ENCODE measurements around the gene GADD45G.

The GADD45G gene

DNA sequence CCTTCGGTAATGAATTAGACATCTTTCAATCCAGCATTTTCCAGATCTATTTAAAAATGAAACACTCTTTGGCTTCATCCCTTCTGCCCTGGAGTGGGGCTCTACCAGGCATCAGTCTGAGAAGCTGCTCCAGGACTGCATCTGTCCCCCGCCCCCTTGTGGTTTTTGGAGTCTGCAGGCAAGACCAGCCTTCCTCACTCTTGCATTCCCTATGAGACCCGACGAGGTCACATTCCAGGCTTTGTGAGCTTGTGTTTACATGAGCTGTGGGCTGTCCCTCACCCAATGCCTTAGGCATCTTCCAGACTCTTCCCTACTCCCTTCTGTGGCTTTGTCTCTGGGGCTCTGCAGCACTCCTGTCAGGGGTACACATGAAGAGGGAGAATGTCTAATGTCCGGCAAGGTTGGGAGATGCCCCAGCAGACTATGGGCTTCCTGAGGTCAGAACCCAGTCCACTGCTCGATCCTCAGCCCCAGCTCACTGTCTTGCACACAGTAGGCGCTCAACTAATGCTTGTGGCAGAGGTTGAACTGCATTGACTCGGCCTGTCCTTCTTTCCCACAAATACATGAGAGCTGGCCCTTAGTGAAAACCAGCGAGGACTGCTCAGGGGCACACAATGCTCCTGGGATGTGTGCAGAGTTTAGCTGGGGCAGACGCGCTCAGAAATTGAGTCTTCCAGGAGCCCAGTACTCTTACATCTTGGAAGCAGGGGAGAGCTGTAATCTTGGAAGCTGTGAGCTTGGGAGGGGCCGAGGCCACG is 11.7 kb upstream of the GADD45G start:
- peak; percentile 45 for DNase-seq (ENCODE audit: low spot score)

GRCh38 chr9:89593727-89594427 is 10.9 kb upstream of the GADD45G start:
- DNase-seq (ENCODE audit: low spot score): peak; percentile 69

DNA sequence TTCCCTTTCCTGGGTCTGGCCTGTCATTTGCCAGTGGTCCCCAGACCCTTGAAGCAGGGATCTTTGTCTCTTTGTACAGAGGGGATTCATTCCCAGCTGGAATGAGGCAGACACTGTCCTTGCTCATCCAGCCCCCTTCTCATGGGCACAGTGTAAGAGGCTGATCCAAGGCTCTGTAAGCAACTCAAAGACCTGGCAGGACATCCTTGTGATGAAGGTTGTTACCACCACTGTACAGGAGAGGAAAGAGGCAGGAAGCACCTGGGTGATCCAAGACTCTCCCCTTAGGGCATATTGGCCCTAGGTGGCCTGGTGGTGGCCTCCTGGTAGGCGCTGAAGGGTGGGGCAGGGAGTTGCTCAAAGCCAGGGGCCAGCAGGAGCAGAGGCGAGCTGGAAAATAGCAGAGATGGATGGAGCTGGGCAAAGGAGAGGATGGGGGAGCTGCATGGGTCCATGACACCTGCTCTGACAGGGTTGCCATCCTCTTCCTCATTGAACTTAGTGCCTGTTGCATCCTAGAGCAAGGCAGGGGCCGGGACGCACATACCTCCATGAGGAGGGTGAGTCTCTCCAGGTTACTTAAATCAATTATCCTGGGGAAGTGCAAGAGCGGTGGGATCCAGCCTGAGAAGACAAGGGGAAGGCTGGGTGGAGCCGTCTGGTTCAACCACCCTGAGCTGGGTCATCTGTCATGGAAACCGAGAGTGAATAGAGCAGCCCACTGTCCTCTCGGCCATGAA is 9.8 kb upstream of the GADD45G start:
- DNase-seq (ENCODE audit: low spot score): no peak

- DNase-seq (ENCODE audit: low spot score): no peak
These were observed 9.2 kb upstream of the GADD45G start for GRCh38 chr9:89595646-89596045.

DNA sequence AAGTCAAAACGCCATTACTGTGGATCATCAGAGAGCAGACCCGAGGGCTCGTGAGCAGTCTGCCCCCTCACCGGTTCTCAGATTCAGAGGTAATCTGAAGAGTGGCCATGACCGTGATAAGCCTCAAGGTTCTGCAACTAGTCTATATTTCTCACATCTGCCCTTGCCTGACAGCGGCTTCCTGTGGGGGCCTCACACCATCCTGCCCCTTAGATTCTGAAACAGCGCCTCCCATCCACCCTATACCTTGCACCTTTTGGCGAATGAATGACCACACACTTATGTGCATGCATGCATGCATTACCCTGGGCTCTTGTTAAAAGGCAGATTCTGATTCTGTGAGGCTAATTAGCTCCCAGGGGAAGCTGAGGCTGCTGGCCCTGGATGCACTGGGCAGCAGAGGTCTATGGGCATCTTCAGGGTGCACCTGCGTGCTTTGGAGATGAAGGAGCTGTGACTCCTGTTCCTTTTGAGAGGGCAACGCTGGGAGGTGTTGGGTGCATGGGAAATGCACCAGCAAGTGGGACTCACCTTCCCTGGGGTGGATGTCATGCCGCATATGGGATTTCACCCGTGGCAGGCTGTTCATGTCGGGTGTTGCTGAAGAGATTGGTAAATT is 7.8 kb upstream of the GADD45G start:
- no peak for DNase-seq (ENCODE audit: low spot score)

DNA sequence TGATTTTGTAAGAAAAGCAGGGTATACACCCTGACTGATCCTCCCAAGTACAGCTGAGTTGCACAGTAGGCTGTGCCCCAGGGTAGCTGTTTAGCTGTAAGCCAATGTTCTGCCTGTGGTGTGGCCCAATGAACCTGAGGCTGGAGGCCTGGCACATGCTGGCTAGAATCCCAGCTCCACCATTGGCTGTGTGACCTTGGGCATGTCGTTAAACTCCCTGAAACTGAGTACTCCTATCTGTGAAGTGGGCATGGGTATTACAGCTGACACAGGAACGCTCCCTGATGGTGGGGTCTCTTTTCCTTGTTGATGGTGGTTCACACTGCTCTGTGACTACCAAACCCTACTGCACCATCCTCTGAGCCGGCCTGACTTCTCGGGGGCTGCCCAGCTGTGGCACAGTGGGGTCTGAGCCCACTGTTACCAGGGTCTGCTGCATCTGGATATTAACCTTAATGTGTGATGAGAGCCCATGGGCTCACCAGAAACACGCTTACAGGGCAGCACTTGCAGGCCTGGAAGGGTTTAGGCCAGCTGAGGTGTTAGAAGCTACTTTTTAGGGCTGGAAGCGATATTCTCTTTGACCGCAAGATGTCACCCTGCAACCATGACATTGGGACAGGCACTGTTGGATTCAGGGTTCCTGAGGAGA is 7.0 kb upstream of the GADD45G start:
- peak; percentile 62 for DNase-seq (ENCODE audit: low spot score)

DNA sequence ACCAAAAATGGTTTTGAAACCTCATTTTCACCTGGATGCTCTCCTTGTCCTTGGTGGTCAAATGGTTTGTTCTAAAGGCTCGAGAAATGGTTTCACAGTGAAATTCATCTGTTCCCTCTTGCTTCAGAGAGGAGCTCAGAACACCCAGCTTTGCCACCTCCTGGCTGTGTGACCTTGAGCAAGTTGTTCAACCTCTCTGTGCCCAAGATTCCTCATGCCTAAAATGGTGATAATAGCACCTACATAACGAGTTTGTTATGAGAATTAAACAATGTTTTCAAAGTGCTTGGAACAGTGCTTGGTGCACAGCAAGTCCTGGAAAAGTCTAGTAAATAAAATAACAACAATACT is 6.5 kb upstream of the GADD45G start:
- DNase-seq (ENCODE audit: low spot score): no peak

- DNase-seq (ENCODE audit: low spot score): no peak
These were observed 5.9 kb upstream of the GADD45G start for GRCh38 chr9:89598926-89599325.

DNA sequence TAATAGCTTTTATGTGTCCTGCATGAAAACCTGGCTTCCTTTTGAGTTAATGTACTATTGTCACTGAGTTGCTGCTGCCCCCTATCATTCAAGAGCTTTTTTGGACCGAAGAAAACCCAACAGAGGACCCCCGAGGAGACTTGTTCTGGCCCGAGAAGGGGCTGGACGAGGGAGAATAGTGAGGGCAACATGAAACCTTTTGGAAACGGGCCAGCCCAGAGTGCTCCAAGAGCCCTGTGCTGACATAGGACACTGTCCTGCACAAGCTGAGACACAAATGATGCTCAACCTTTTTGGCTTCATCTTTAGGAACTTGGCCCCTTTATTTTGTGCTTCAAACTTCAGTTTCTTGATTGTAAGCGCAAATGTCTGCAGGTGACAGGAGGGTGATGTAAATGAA is 4.0 kb upstream of the GADD45G start:
- DNase-seq (ENCODE audit: low spot score): no peak

DNA sequence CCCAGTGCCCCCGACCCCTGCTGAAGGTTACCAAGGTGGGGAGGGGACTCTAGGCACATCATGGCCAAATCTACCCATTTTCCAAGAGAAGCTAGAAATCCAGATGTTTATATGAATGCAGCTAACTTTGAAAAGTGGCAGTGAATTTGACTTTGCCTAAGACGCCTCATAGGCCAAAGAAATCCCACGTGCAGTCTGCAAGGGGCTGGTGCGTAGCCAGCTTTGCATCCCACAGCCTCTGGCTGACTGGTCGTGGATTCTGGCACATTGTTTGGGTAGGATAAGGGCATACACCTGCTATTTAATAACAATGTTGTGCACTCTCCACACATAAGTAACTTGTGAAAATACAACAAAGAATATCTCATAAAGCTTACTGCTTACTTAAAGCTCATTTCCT is 3.5 kb upstream of the GADD45G start:
- no peak for DNase-seq (ENCODE audit: low spot score)

DNA sequence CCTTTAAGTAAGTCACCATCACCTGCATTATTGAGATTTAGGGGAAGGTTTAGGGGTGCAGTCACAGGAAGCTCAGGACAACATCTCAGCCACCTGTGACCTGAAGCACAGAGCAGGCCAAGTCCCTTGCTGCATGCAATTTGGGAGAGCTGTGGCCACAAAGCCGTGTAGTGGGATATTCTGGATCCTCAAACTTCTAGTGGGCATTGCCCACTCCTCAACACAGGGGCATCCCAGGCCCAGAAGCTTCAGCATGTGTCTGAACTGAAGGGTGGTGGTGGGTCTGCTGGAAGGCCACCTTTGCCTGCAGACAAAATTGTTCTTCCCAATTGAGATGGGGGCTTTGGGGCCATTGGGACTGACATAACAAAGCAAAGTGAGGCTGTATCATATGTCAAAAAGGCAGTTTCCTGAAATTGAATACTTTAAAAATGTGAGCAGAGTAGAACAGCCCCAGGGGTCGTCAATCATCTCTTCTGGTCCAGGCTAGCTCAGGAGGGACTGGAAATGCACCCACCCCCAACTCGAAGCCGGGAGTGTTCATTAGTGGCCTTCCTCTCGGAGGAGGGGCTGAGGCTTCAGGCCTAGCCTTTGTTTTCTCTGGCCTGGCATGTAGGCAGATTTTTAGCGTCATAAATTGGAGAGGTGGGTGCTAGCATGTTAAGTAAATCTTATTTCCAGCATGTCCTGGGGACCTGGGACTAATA is 2.8 kb upstream of the GADD45G start:
- no peak for DNase-seq (ENCODE audit: low spot score)

GRCh38 chr9:89602978-89603766 is 1.6 kb upstream of the GADD45G start:
- DNase-seq (ENCODE audit: low spot score): peak; percentile 87

- peak; percentile 40 for DNase-seq (ENCODE audit: low spot score)
These were observed 796 bp upstream of the GADD45G start for GRCh38 chr9:89603767-89604665.

DNA sequence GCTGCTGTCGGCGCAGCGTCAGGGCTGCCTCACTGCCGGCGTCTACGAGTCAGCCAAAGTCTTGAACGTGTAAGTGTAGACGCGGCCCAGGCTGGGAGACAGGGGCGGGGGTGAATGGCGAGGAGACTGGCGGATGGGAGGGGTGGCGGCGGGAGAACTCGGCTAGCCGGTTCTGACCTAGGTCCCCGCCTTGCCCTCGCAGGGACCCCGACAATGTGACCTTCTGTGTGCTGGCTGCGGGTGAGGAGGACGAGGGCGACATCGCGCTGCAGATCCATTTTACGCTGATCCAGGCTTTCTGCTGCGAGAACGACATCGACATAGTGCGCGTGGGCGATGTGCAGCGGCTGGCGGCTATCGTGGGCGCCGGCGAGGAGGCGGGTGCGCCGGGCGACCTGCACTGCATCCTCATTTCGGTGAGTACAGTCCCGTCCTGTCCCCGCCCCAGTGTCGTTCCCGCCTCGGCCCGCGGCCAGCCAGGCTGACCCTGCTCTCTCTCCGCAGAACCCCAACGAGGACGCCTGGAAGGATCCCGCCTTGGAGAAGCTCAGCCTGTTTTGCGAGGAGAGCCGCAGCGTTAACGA is 745 bp downstream of the GADD45G start:
- DNase-seq (ENCODE audit: low spot score): peak; percentile 57

GRCh38 chr9:89606049-89606623 is 1.3 kb downstream of the GADD45G start:
- DNase-seq (ENCODE audit: low spot score): peak; percentile 91

GRCh38 chr9:89606624-89607311 is 2.0 kb downstream of the GADD45G start:
- DNase-seq (ENCODE audit: low spot score): peak; percentile 65

DNA sequence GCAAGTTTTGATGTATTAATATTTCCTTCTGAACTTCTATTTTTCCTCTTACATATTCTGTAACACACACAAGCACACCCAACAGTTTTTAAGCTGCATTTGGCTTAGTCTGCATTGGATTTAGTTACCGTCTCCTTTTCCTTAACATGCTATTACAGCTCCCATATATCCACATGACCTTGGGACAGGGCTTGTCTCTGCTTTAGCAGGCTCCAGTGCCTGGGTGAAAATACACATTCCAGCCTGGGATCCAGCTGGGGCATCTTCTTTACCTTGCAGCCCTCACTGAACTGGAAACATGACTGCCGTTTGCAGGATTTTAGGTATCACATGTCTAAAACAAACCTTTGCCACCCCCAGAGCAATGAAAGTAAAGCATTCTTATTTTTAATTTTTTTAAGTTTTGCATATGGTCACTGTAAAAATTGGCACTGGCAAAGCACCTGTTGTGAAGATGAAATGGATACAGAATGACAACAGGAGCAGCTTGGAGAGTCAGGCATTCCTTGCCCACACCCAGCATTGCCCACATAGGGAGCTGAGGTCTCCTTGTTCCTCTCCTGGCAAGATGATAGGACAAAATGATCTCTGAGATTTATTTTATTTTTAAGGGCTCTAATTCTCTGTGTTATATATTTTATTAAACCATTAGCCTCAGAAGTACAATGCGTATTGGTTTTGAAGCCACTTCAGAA is 4.0 kb downstream of the GADD45G start:
- DNase-seq (ENCODE audit: low spot score): no peak

Measured in kidney tubule cell (primary cell).